GM20000 (cell line): ENCODE measurements around the gene TTYH1.
A peak's percentile ranks its signal among the peaks of the same experiment; 100 is the strongest.
"Not testable (repeated sequence)": the region's sequence is repeated elsewhere in the genome, so short reads cannot be mapped to it uniquely, and the experiment has no call there.

Source experiments
- DNase-seq: peaks from one replicate; pipeline ENCODE4 v3.0.0; 2012; ENCODE audit warnings: low spot score
- TF ChIP-seq, protein P1 (sequence below): IDR thresholded peaks from 2 replicates; pipeline ENCODE4 v1.5.1; 2012; ENCODE audit warnings: mild to moderate bottlenecking, control low read depth; ENCODE audit errors: extremely low read depth, missing control alignments

The TTYH1 gene

DNA sequence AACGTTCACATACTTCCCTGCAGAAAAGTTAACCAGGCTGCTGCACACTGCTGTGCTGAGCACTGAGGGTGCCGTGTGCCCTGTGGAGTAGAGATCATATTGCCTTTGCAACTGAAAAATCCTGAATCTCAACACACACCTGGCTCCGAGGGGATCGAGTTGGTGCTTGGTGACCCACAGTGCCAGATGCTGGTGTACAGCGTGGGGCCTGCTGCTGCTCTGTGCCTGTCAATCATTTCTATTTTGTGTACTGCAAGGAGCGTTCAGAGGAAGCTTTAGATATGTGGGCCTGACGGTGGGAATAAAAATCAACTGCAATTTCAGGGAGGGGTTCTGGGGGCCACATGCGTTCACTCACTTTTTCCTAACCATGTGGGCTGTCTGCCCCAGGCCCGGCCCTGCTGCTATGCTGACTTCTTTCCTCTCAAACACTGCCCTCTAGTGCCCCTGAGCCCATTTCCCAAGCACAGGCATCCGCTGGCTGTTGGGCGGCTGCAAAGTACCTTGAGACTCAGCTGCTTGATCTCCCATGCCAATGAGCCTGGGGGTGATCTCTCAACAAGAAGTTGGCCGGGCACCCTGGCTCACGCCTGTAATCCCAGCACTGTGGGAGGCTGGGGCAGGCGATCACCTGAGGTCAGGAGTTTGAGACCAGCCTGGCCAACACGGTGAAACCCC, 24.0 kb downstream of the TTYH1 start:
- TF ChIP-seq, protein P1, sequence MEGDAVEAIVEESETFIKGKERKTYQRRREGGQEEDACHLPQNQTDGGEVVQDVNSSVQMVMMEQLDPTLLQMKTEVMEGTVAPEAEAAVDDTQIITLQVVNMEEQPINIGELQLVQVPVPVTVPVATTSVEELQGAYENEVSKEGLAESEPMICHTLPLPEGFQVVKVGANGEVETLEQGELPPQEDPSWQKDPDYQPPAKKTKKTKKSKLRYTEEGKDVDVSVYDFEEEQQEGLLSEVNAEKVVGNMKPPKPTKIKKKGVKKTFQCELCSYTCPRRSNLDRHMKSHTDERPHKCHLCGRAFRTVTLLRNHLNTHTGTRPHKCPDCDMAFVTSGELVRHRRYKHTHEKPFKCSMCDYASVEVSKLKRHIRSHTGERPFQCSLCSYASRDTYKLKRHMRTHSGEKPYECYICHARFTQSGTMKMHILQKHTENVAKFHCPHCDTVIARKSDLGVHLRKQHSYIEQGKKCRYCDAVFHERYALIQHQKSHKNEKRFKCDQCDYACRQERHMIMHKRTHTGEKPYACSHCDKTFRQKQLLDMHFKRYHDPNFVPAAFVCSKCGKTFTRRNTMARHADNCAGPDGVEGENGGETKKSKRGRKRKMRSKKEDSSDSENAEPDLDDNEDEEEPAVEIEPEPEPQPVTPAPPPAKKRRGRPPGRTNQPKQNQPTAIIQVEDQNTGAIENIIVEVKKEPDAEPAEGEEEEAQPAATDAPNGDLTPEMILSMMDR = no peak
- DNase-seq = no peak

DNA sequence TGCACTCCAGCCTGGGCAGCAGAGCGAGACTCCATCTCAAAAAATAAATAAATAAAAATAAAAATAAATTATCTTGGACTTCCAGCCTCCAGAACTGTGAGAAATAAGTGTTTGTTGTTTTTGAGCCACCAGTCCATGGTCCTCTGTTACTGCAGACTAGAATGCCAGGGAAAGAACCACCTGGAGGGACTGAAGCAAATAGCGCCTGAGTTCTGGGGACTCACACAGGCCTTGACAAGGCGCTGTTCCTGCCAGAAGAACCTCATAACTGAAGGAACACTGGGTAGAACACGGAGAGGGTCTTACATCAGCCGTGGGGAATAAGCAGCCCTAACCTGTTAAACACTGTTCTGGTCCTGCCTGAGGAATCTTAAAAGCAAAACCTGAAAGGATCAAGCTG, 25.4 kb downstream of the TTYH1 start:
- TF ChIP-seq, protein P1 = no peak
- no peak for DNase-seq

DNA sequence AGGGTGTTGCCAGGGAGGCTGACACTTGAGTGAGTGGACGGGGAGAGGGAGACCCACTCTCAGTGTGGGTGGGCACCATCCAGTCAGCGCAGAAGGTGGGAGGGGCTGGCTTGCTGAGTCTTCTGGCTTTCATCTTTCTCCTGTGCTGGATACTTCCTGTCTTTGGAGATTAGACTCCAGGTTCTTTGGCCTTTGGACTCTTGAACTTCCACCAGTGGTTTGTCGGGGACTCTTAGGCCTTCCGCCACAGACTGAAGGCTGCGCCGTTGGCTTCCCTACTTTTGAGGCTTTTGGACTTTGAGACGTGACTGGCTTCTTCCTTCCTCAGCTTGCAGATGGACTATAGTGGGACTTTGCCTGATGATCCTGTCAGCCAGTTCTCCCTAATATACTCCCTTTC, 29.5 kb downstream of the TTYH1 start:
- no peak for DNase-seq
- TF ChIP-seq, protein P1 = no peak

DNA sequence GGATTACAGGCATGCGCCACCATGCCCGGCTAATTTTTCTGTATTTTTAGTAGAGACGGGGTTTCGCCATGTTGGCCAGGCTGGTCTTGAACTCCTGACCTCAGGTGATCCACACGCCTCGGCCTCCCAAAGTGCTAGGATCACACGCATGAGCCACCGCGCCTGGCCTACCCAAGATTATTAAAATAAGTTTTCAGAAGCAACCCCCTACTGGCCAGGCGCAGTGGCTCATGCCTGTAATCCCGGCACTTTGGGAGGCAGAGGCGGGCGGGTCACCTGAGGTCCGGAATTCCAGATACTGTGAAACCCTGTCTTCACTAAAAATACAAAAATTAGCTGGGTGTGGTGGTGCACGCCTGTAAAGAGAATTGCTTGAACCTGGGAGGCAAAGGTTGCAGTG, 31.1 kb downstream of the TTYH1 start:
- not testable (repeated sequence) for DNase-seq

DNA sequence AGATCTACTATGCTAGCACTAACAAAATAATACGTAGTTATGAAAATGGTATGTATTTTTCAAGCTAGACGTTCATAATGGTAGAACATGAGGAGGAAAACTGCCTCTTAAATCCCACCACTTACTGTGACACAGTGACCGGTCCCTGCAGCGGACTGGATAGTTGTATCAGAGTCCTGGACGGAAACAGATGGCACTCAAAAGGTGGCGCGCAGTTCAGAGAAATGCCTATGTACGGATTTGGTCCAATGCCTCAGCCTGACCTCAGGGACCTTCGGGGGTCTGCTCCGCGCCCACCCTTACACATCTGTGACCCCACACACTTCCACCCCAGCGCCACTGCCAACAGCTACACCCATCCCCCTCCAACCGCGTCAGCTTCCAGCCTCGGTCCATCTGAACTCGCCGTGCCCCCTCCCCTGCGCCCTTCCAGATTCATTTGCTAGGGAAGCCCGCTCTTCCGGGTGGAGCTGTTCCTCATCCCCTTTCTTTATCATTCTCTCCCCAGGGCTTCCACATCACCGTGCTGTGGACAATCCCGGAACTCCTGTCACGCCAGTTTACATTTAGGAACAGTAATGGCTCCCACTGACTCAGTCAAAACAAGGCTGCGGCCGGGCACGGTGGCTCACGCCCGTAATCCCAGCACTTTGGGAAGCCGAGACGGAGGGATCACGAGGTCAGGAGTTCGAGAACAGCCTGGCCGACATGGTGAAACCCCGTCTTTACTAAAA, 32.9 kb downstream of the TTYH1 start:
- TF ChIP-seq, protein P1 = no peak
- no peak for DNase-seq

DNA sequence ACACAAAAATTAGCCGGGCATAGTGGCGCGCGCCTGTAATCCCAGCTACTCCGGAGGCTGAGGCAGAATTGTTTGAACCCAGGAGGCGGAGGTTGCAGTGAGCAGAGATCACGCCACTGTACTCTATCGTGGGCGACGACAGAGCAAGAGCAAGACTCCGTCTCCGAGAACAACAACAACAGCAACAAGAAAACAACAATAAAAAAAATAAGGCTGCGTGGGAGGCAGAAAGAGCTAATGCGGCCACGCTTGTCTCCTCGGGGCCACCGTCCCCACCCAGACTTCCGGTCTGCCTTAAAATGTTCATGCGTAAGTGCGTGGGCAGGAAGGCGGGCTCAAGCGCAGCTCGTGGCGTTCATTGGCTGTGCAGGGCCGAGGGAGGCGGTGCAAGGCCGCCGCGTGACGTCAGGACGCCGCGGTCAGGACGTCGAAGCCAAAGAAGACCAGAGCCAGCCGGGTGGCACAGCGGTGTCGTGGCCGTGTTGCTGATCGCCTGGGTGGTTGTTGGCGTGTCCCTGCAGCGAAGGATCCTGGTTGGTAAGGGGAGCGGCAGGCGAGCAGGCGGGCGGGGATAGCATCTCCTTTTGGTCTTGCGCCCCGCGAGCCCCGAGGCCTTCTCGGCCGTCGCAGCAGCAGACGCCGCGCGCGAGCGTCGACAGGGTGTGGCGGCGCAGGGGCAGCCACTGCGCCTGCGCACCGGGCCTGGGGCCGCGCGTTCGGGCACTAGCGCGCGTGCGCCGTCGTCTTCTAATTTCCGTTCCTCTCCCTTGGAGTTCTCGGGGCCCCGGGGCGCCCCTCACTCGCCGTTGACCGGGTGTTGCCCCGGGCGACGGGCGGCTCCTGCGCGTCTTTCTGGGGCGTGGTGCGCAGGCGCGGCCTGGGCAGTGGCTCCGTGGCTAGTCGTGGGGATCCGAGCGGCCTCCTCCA, 33.8 kb downstream of the TTYH1 start, which contains the start of gene LENG8:
Gene LENG8, plus strand, starts transcription at position 426 of the 927 bp plus-strand sequence. CDS start 2,146 bp downstream, outside the sequence.
- TF ChIP-seq, protein P1 = no peak
- DNase-seq = peak; percentile 97

DNA sequence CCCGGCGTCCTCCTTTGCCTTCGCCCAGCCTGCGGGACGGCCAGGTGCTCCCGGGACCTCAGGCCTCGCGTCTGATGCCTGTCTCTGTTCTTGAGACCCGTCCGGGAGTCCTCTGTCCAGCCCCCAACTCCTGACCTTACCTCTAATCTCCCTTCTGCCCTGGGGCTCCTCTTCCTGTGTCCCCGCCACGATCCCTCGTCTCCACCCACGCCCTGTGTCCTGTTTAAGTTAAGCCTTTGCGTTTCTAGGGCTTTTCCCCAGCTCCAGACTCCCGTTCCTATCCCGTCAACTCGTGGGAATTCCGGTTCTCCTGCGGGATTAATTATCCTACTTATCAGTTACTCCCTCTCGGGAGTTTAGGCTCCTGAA, 34.4 kb downstream of the TTYH1 start:
- TF ChIP-seq, protein P1 = no peak
- no peak for DNase-seq
